Fibroblast of peridontal ligament (primary cell): ENCODE measurements around the gene ITSN2.

Experiments used
- DNase-seq: peaks from one replicate; pipeline ENCODE4 v3.0.0-alpha.2; 2010; ENCODE audit errors: extremely low read depth

ITSN2 gene

DNA sequence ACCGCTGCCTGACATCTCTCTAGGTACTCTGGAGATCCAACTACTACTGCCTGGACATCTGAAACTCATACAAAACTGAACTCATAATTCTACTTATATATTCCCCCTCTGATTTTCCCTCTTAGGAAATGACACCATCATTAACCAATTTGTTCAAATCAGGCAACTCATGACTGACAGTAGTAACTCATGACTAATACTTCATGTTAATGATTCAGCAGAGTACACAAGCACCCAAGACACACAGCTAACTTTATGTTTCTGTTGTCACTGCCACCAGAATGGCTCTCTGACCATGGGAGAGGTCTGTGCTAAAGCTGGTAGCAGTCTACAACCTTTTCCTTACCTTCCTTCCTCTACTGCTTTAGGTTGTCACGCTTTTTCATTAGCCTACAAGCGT lies 91.1 kb downstream of the ITSN2 start:
- DNase-seq, result no peak

- no peak for DNase-seq
Measured at GRCh38 chr2:24265212-24265611, 95.1 kb downstream of the ITSN2 start.

DNA sequence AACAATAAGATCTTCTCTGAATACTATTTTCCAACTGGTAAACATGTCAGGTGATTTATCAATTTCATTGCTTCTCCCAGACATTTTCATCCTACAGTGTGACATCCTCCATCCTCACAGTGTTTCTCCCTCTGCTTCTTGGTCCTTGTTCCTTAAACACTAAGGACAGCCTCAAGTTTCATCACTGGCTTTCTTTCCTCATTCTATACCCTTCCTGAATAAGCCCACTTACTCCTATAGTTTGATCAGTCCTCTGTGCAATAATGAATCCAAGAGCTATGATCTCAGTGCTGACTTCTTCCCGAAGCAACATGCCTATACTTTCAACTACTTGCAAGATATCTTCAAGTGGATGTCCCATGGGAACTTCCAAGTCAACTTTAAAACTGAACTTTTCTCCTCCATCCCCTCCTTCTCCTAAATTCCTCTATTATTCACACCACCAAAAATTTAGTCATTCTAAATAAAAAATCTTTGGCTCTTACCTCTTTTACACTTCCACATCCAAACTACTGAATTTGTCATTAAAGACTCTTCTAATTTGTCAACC lies 97.8 kb downstream of the ITSN2 start:
- peak; percentile 85 for DNase-seq

DNA sequence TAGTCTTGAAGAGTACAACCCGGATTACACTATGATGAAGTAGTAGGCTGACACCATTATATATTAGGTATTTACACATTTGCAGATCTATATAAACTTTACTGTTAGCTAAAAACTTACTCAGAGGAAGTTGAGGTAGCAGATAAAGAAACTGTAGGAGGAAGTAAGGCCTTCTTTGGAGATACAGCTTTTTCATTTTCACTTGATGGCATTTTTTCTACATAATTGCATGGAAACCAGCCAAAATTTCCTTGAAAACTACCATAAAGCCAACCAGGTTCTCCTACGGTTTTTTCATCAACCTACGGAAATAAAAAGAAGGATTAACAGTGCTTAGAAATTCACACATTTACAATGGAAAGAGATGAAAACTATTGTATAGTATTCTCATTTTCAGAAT lies 98.9 kb downstream of the ITSN2 start:
- DNase-seq, result no peak

DNA sequence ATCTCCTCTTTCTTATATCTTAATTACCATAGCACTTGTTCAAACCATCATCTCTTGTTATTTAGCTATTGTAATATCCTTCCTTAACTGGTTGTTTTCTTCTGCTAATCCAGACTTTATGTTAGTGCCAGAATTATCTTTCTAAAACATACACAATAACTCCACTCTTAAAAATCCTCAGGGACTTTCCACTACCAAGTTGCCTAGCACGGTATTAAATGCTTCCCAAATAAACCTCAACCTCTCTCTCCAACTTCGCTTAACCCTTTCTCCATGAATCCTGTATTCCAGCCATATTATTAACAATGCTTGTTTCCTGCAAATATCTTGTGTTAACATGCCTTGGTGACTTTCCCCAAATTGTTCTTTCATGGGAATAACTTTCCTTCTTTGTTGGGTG lies 101.0 kb downstream of the ITSN2 start:
- DNase-seq, result peak; percentile 20

GRCh38 chr2:24258718-24259117 lies 101.6 kb downstream of the ITSN2 start:
- DNase-seq, result no peak

- DNase-seq, result no peak
Measured at GRCh38 chr2:24253303-24253919, 106.9 kb downstream of the ITSN2 start.

GRCh38 chr2:24247592-24247991 lies 112.7 kb downstream of the ITSN2 start:
- no peak for DNase-seq

DNA sequence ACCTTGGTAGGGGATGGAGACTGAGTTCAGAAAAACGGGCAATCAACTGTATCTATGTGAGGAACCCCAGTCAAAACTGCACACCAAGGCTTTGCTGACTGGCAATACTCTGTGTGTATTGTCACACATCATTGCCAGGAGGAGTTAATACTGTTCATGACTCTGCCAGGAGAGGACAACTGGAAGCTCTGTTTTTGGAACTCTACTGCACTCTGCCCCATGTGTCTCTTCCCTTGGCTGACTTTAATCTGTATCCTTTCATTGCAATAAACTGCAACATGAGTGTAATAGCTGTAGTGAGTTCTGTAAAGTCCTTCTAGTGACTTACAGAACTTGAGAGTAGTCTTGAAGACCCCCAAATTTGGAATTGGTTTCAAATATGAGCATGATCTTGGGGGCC lies 113.2 kb downstream of the ITSN2 start:
- no peak for DNase-seq

GRCh38 chr2:24245986-24246776 lies 114.2 kb downstream of the ITSN2 start:
- DNase-seq, result no peak

- no peak for DNase-seq
Measured at GRCh38 chr2:24241528-24241927, 118.8 kb downstream of the ITSN2 start.

- no peak for DNase-seq
Measured at GRCh38 chr2:24239553-24239952, 120.8 kb downstream of the ITSN2 start.

GRCh38 chr2:24238158-24238557 lies 122.2 kb downstream of the ITSN2 start:
- no peak for DNase-seq

DNA sequence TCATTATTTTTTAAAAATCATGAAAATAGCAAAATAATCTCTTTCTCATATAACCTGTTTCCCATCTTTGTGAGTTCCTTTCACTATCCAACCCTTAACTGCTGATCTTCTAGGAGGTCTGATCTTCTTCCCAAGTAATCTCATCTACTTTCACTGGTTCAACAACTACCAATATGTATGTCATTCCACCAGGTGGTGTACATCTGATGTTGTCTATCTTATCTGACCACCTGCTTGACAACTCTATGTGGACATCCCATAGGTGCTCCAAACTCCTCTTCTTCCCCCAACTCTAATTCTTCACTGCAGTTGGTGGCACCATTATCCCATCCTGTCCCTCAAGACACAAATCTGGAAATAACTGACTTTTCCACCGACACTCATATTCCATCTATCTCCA lies 123.0 kb downstream of the ITSN2 start:
- no peak for DNase-seq

- DNase-seq, result peak; percentile 20
Measured at GRCh38 chr2:24233321-24233720, 127.0 kb downstream of the ITSN2 start.

DNA sequence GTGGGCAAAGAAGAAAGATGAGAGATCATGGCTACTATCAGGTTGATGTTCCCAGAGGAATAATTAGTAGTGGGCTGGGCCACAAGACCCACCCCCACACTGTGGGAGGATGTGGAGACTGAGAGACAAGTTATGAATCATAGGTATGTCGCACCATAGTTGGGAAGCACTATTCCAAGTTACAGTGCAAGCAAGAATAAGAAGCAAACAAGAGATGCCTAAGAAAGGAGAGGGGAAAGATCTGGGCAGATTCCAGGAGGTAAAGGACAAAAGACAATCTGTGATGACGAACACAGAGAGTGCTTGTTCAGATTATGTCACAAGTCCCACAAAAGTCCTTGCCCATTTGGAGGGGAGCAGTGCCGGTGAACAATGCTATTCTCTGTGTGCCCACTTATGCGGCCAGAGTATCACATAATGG lies 128.9 kb downstream of the ITSN2 start:
- DNase-seq, result no peak

DNA sequence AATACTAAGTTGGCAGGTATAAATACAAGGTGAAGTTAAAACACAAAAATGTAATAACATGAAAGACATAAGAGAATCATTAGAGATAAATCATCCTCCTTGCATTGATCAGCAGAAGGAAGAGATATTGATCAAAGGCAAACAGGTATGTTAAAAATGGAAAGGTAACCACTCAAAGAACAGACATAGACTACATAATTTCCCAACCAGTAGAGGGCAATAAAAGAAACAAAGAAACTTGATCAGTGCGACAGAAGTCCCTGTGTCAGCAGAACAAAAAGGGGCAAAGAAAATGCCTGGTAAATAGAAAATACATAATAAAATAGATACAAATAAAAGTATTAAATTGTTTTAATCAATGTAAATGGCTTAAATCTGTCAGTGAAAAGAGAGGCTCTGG lies 131.9 kb downstream of the ITSN2 start:
- DNase-seq, result peak; percentile 22

GRCh38 chr2:24225499-24226242 lies 134.7 kb downstream of the ITSN2 start:
- DNase-seq, result no peak

DNA sequence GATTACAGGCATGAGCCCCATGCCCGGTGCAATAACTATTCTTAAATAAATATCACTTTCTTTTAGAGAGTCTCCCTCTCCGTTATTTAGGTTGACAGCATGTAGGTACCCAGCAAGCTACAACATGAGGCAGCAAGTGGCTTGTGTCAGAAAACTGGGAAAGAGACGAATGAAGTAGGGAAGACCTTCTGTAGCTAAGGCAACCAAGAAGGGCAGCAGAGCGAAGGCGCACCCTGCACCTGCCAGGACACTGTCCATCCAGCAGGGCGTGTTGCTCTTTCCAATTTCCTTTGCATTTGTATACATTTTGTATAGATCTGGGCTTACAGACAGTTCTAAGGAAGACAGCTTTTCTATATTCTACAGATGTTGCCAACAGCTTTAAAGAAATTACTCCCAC lies 137.4 kb downstream of the ITSN2 start:
- no peak for DNase-seq

GRCh38 chr2:24221343-24222050 lies 138.8 kb downstream of the ITSN2 start:
- no peak for DNase-seq

- no peak for DNase-seq
Measured at GRCh38 chr2:24220554-24221291, 139.6 kb downstream of the ITSN2 start.
